Spleen (tissue), 11 donors: ENCODE measurements around the gene PHLPP2. TPM values are rescaled to one million over a fixed set of nuclear protein-coding genes. Genes with fewer than 3 reads are reported as not detected.

Source experiments
- DNase-seq: peaks from one replicate; pipeline ENCODE4 v3.0.0-alpha.2; 2020
- H3K27ac ChIP-seq, 8 donors: fragments of 200-600 bp; sonication (generic) in 7 of 8; 1 replicate in 4 of 8; 2 replicates in 4 of 8; pipeline versions ENCODE4 v1.5.0 to v1.8.0; 2016 to 2021; ENCODE audit warnings: inconsistent platforms in 4 of 8, mild to moderate bottlenecking in 4 of 8, moderate library complexity in 1 of 8
- H3K27me3 ChIP-seq, 7 donors: fragments of 200-600 bp; sonication (generic) in 6 of 7; replicated peaks in 1 of 7; 1 replicate in 4 of 7; 2 replicates in 3 of 7; pipeline versions ENCODE4 v1.5.0 to v1.8.0; 2016 to 2021; ENCODE audit warnings: inconsistent platforms in 3 of 7, mild to moderate bottlenecking in 1 of 7
- H3K36me3 ChIP-seq, 6 donors: fragments of 200-600 bp; sonication (generic) in 5 of 6; 1 replicate in 4 of 6; 2 replicates in 2 of 6; pipeline versions ENCODE4 v1.5.0 to v1.8.0; 2016 to 2021; ENCODE audit warnings: inconsistent platforms in 2 of 6
- H3K4me1 ChIP-seq, 6 donors: fragments of 200-600 bp; sonication (generic) in 5 of 6; 1 replicate in 3 of 6; 2 replicates in 3 of 6; pipeline versions ENCODE4 v1.5.0 to v1.8.0; 2016 to 2021; ENCODE audit warnings: inconsistent platforms in 3 of 6
- H3K4me3 ChIP-seq, 8 donors: fragments of 200-600 bp; sonication (generic) in 7 of 8; 1 replicate in 4 of 8; 2 replicates in 4 of 8; pipeline versions ENCODE4 v1.5.0 to v1.8.0; 2016 to 2021; ENCODE audit warnings: inconsistent platforms in 4 of 8, mild to moderate bottlenecking in 4 of 8, moderate library complexity in 2 of 8
- H3K9me3 ChIP-seq, 8 donors: fragments of 200-600 bp; sonication (generic) in 7 of 8; 1 replicate in 4 of 8; 2 replicates in 4 of 8; pipeline versions ENCODE4 v1.5.0 to v1.8.0; 2016 to 2021; ENCODE audit warnings: inconsistent platforms in 4 of 8
- POLR2A ChIP-seq, 3 donors: fragments of 450-650 bp; IDR thresholded peaks; one replicate each; pipeline ENCODE4 v1.5.1; 2017; ENCODE audit warnings: antibody characterized with exemption in 3 of 3, mild to moderate bottlenecking in 1 of 3
- POLR2AphosphoS5 ChIP-seq, 3 donors: sonication (generic); formaldehyde crosslinking; IDR thresholded peaks; one replicate each; pipeline ENCODE4 v1.5.1; 2017; ENCODE audit warnings: antibody characterized with exemption in 3 of 3
- WGBS, 5 donors: extraction: QIAGEN DNeasy Blood & Tissue Kit in 3 of 5; methylation state at CpG; one replicate each; pipeline versions ENCODE4 v1.1.5 to v1.1.7; 2013 to 2018; 5-methylcytosine and 5-hydroxymethylcytosine counted together
- intact Hi-C: fragments of 100-400 bp; cut with DNase I; formaldehyde crosslinking; loops from one replicate; pipeline ENCODE4 v1.15.0; 2023; ENCODE audit warnings: low total_unique reads
- polyA plus RNA-seq, 3 donors: library from polyadenylated mRNA; stranded (reverse); fragments of 200-250 nt; gene quantifications; one replicate each; pipeline ENCODE4 v1.2.1, GENCODE V29; 2013
- total RNA-seq, 7 donors: library from RNA; depleted of rRNA in 3 of 7; stranded (reverse); fragments of >200 nt in 3 of 7; fragmentation: NEBNext Ultra II Directional in 4 of 7; extraction: Animal tissue kit (Norgen Biotek cat#: 25700) in 4 of 7; gene quantifications; one replicate each; pipeline versions ENCODE4 v1.1.0 to v1.2.1, GENCODE V29; 2016 to 2021
- TF ChIP-seq, protein P1 (sequence below), 11 experiments: fragments of 200-600 bp in 7 of 11; fragments of 450-650 bp in 4 of 11; sonication (generic) in 4 of 11; IDR thresholded peaks in 8 of 11; conservative IDR thresholded peaks in 3 of 11; 1 replicate in 7 of 11; 2 replicates in 4 of 11; pipeline versions ENCODE4 v1.4.0 to v1.8.0; 2016 to 2021; ENCODE audit warnings: antibody characterized with exemption in 11 of 11, inconsistent platforms in 4 of 11, mild to moderate bottlenecking in 1 of 11
- donor health status: healthy with polysubstance abuse.
- donor health status: DM: no; HTN: no; CAD: no; lungs with moderate emphysema.
- donor health status: DM: no; HTN: no; CAD: no.
- donor health status: Bipolar disorder and iron deficiency.
- donor health status: healthy.
- donor health status: DM: no; HTN: no; CAD: no.
- donor health status: DM: yes; HTN: yes; CAD: no.

PHLPP2 gene
- total and polyA plus RNA-seq, 10 donors: 1.0 to 10.9 (median 8.0) TPM

DNA sequence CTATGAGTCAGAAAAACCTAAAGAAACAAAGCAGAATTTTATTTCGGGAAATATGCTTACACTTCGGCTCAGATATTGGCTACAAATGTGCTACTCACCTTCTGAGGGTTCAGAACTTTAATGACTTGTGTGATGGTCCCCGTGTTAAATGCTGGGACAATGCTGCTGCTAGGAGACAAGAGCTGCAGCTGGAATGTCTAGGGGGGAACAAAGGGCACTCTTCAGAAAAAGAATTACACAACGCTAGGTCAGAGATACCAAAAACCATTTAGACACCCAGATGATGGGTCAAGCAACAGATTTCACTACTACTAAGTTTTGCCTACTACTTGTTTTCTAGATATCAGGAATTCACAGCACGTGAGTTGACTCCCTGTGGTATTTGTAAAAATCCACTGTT is 10.0 kb upstream of the PHLPP2 start:
- H3K36me3 ChIP-seq: peaks cover 3 to 98% (median 80%) of the 10 kb centered on the region in 6 donors
- WGBS, 5 donors: 92 to 96% (median 95%) methylated on average over 5 of the region's 5 CpGs
- intact Hi-C loops: no loop called here

DNA sequence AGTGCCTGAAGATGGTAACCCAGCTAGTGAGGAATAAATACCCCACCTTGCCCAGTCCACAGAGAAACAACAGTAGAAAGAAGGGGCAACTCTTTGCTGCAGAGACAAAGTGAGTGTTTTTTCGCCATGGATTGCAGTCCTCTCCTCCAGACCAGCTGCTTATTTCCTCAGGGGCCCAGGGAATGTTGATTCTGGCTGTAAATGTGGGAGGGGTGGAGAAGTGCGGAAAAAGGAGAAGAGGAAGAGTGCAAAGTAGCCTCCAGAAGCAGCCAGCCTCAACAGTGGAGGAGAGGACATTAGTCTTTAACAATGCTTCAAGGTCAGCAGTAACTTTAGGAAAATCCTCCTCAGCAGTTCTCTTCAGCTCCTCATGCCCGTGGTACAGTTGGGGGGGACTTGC is 8.1 kb upstream of the PHLPP2 start:
- no peak overlapping the region for H3K4me3 ChIP-seq
- H3K27ac ChIP-seq: no peak overlapping the region
- H3K9me3 ChIP-seq: no peaks in the 10 kb centered on the region
- WGBS, 5 donors: 91 to 97% (median 93%) methylated on average over 3 of the region's 3 CpGs
- no peak for DNase-seq
- TF ChIP-seq, protein P1, sequence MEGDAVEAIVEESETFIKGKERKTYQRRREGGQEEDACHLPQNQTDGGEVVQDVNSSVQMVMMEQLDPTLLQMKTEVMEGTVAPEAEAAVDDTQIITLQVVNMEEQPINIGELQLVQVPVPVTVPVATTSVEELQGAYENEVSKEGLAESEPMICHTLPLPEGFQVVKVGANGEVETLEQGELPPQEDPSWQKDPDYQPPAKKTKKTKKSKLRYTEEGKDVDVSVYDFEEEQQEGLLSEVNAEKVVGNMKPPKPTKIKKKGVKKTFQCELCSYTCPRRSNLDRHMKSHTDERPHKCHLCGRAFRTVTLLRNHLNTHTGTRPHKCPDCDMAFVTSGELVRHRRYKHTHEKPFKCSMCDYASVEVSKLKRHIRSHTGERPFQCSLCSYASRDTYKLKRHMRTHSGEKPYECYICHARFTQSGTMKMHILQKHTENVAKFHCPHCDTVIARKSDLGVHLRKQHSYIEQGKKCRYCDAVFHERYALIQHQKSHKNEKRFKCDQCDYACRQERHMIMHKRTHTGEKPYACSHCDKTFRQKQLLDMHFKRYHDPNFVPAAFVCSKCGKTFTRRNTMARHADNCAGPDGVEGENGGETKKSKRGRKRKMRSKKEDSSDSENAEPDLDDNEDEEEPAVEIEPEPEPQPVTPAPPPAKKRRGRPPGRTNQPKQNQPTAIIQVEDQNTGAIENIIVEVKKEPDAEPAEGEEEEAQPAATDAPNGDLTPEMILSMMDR (IDR thresholded peaks at IDR 0.05 in 8 of 11, conservative IDR thresholded peaks at IDR 0.05 in 3 of 11): no peak
- no peak for TF ChIP-seq POLR2AphosphoS5 (IDR thresholded peaks at IDR 0.05)
- no peak for TF ChIP-seq POLR2A (IDR thresholded peaks at IDR 0.05)
- H3K4me1 ChIP-seq: peaks cover 0 to 11% (median 5%) of the 10 kb centered on the region in 6 donors
- H3K27me3 ChIP-seq: no peaks in the 10 kb centered on the region
- intact Hi-C loops: no loop called here
- peaks cover 3 to 78% (median 60%) of the 10 kb centered on the region in 6 donors for H3K36me3 ChIP-seq

More for the DNA sequence above, 10.0 kb upstream of the PHLPP2 start:
- Histone ChIP-seq H3K4me1 (no peaks in the 10 kb centered on the region), H3K9me3 (no peaks in the 10 kb centered on the region), H3K27me3 (no peaks in the 10 kb centered on the region), H3K27ac (no peak overlapping the region), H3K4me3 (no peak overlapping the region)
- TF ChIP-seq POLR2A (IDR thresholded peaks at IDR 0.05): no peak
- TF ChIP-seq, protein P1 (IDR thresholded peaks at IDR 0.05 in 8 of 11, conservative IDR thresholded peaks at IDR 0.05 in 3 of 11): no peak
- no peak for TF ChIP-seq POLR2AphosphoS5 (IDR thresholded peaks at IDR 0.05)
- no peak for DNase-seq

- DNase-seq: no peak
- Histone ChIP-seq H3K36me3 (peaks cover 0 to 30% (median 21%) of the 10 kb centered on the region in 6 donors), H3K4me3 (no peak overlapping the region), H3K27ac (peak overlapping the region; percentile 9 to 82 (median 76)), H3K4me1 (peaks cover 4 to 46% (median 36%) of the 10 kb centered on the region in 6 donors), H3K9me3 (no peaks in the 10 kb centered on the region), H3K27me3 (peaks cover 0 to 5% (median 0%) of the 10 kb centered on the region in 7 donors)
- WGBS, 5 donors: 64 to 74% (median 71%) methylated on average over 8 of the region's 8 CpGs
- intact Hi-C loops: no loop called here
- TF ChIP-seq, protein P1 (IDR thresholded peaks at IDR 0.05 in 8 of 11, conservative IDR thresholded peaks at IDR 0.05 in 3 of 11): no peak
- peak in 2 of 3 donors; percentile 33 for TF ChIP-seq POLR2AphosphoS5 (IDR thresholded peaks at IDR 0.05)
Observed at GRCh38 chr16:71727551-71728324, 3.2 kb upstream of the PHLPP2 start.
